Endothelial cell of umbilical vein (primary cell): Measurements from ENCODE around the gene MARCHF7. TPM values are rescaled to one million over a fixed set of nuclear protein-coding genes. Genes with fewer than 3 reads are reported as not detected.
A peak's percentile ranks its signal among the peaks of the same experiment; 100 is the strongest.

ENCODE experiments used
- BruUV-seq: library from RNA; stranded (reverse); fragments of 400-500 nt; replicated peaks from 2 replicates; lab custom pipeline; 2021; lab: Mats Ljungman, UMichigan
- CTCF ChIA-PET: fragments of 300-600, 350-600 bp; sonication (Branson Sonifier 250); formaldehyde crosslinking; loops from one replicate; lab custom pipeline; 2021; ENCODE audit warnings: antibody characterized with exemption, inconsistent platforms; lab: Charles Lee
- POLR2A ChIA-PET: fragments of 300-600, 350-600 bp; sonication (Branson Sonifier 250); formaldehyde crosslinking; loops from one replicate; lab custom pipeline; 2021; ENCODE audit warnings: antibody characterized with exemption, inconsistent platforms; lab: Charles Lee
- DNase-seq: peaks from one replicate; pipeline ENCODE4 v3.0.0-alpha.2; 2011; ENCODE audit warnings: low read depth, low spot score
- FAIRE-seq: peaks from 2 replicates; lab custom pipeline; 2011; peaks lifted over from hg19 to GRCh38; lab: Jason Lieb, UNC
- H2AFZ ChIP-seq: 2 replicates; pipeline ENCODE4 v1.6.0; 2012; ENCODE audit warnings: low read depth, low read length, control low read depth, inconsistent platforms
- H3K27ac ChIP-seq: 2 replicates; pipeline ENCODE4 v1.5.1; 2011; ENCODE audit warnings: low read depth, mild to moderate bottlenecking, control low read depth, low read length, moderate library complexity; ENCODE audit not compliant: insufficient read depth
- H3K27me3 ChIP-seq, 2 experiments: 2 replicates each; pipeline versions ENCODE4 v1.6.0 to v1.6.1; 2011; ENCODE audit warnings: low read length in 2 of 2, mixed read lengths in 1 of 2; ENCODE audit not compliant: control insufficient read depth in 2 of 2, insufficient read depth in 2 of 2
- H3K36me3 ChIP-seq, 2 experiments: 2 replicates in 1 of 2; 3 replicates in 1 of 2; pipeline ENCODE4 v1.5.1; 2011; ENCODE audit warnings: low read length in 2 of 2, mild to moderate bottlenecking in 1 of 2, moderate library complexity in 1 of 2; ENCODE audit not compliant: control insufficient read depth in 2 of 2, insufficient read depth in 2 of 2; ENCODE audit errors: extremely low read depth in 1 of 2
- H3K4me1 ChIP-seq: 3 replicates; pipeline ENCODE4 v1.5.1; 2011; ENCODE audit warnings: mild to moderate bottlenecking, low read length; ENCODE audit not compliant: control insufficient read depth, insufficient read depth; ENCODE audit errors: extremely low read depth
- H3K4me2 ChIP-seq: 2 replicates; pipeline ENCODE4 v1.6.1; 2011; ENCODE audit warnings: low read length, control low read depth, mixed read lengths; ENCODE audit not compliant: insufficient read depth
- H3K4me3 ChIP-seq, 3 experiments: fragments of 200-600 bp in 1 of 3; sonication (generic), shearing (Covaris generic) in 1 of 3; replicated peaks in 1 of 3; 2 replicates each; pipeline ENCODE4 v1.5.1; 2011 to 2016; ENCODE audit warnings: control low read depth in 3 of 3, low read length in 3 of 3, mild to moderate bottlenecking in 2 of 3, inconsistent platforms in 1 of 3, low read depth in 1 of 3, moderate library complexity in 1 of 3; ENCODE audit not compliant: insufficient read depth in 1 of 3
- H3K79me2 ChIP-seq: 2 replicates; pipeline ENCODE4 v1.6.0; 2012; ENCODE audit warnings: low read length, inconsistent platforms; ENCODE audit not compliant: control insufficient read depth, insufficient read depth
- H3K9ac ChIP-seq: replicated peaks from 2 replicates; pipeline ENCODE3; 2011; ENCODE audit warnings: low read length, control low read depth; ENCODE audit not compliant: insufficient read depth; ENCODE audit errors: extremely low read depth
- H3K9me1 ChIP-seq: replicated peaks from 3 replicates; pipeline ENCODE4 v1.6.0; 2011; ENCODE audit warnings: mild to moderate bottlenecking, low read length; ENCODE audit not compliant: control insufficient read depth, insufficient read depth; ENCODE audit errors: extremely low read depth
- H3K9me3 ChIP-seq: replicated peaks from 2 replicates; pipeline ENCODE4 v1.5.1; 2012; ENCODE audit warnings: low read length, inconsistent platforms; ENCODE audit not compliant: control insufficient read depth, insufficient read depth
- H4K20me1 ChIP-seq: replicated peaks from 2 replicates; pipeline ENCODE3; 2011; ENCODE audit warnings: mild to moderate bottlenecking, low read length; ENCODE audit not compliant: control insufficient read depth, insufficient read depth; ENCODE audit errors: extremely low read depth
- EZH2 ChIP-seq: IDR thresholded peaks from 2 replicates; pipeline ENCODE4 v1.6.1; 2012; ENCODE audit warnings: borderline replicate concordance, low read depth, mild to moderate bottlenecking, moderate library complexity, low read length, inconsistent platforms; ENCODE audit not compliant: severe bottlenecking
- FOS ChIP-seq: IDR thresholded peaks from 2 replicates; pipeline ENCODE4 v1.6.1; 2011; ENCODE audit warnings: mild to moderate bottlenecking, low read length, moderate library complexity, borderline replicate concordance; ENCODE audit not compliant: insufficient read depth
- GATA2 ChIP-seq: IDR thresholded peaks from 2 replicates; pipeline ENCODE4 v1.7.0; 2011; ENCODE audit warnings: low read depth, mild to moderate bottlenecking, moderate library complexity, mixed read lengths, low read length; ENCODE audit not compliant: insufficient read length, insufficient read depth
- JUN ChIP-seq: IDR thresholded peaks from 2 replicates; pipeline ENCODE4 v1.6.1; 2011; ENCODE audit warnings: borderline replicate concordance, low read depth; ENCODE audit not compliant: insufficient read length, insufficient read depth
- MYC ChIP-seq: IDR thresholded peaks from one replicate; pipeline ENCODE4 v1.6.1; 2011; ENCODE audit warnings: mild to moderate bottlenecking, low read depth, low read length
- POLR2A ChIP-seq: IDR thresholded peaks from 2 replicates; pipeline ENCODE4 v1.6.1; 2012; ENCODE audit warnings: low read depth, mild to moderate bottlenecking, control low read depth, low read length
- POLR2AphosphoS5 ChIP-seq: IDR thresholded peaks from 2 replicates; pipeline ENCODE4 v1.6.1; 2012; ENCODE audit warnings: low read depth, mild to moderate bottlenecking, control low read depth, low read length, moderate library complexity; ENCODE audit not compliant: insufficient read depth
- dilution Hi-C: fragments of 300-500 bp; cut with MboI; formaldehyde crosslinking; loops from one replicate; pipeline ENCODE4 v1.15.0; 2019; ENCODE audit warnings: low sequenced_read_pairs; ENCODE audit not compliant: extremely low pct_ligation_motif_present
- intact Hi-C: fragments of 100-400 bp; cut with micrococcal nuclease; formaldehyde crosslinking; loops from one replicate; pipeline ENCODE4 v1.10.0; 2022
- polyA plus RNA-seq, 4 experiments: library from polyadenylated mRNA; depleted of rRNA in 3 of 4; stranded (reverse) in 3 of 4; unstranded in 1 of 4; fragments of >200 nt; gene quantifications; 2 replicates each; pipeline versions ENCODE4 v1.2.1 to v1.2.3, GENCODE V29; 2011 to 2012; ENCODE audit warnings: missing spikeins in 1 of 4
- total RNA-seq: library from RNA; stranded (reverse); gene quantifications from 2 replicates; pipeline ENCODE4 v1.2.3, GENCODE V29; 2021
- TF ChIP-seq, protein P1 (sequence below): IDR thresholded peaks from 2 replicates; pipeline ENCODE4 v1.6.1; 2011; ENCODE audit not compliant: insufficient read depth, insufficient read length
- TF ChIP-seq, protein P2 (sequence below), 2 donors: IDR thresholded peaks; 1 replicate in 1 of 2; 2 replicates in 1 of 2; pipeline ENCODE4 v1.5.1; 2011; ENCODE audit warnings: low read length in 2 of 2, mild to moderate bottlenecking in 2 of 2, moderate library complexity in 2 of 2, control low read depth in 1 of 2, inconsistent platforms in 1 of 2, low read depth in 1 of 2; ENCODE audit not compliant: insufficient read depth in 1 of 2; ENCODE audit errors: extremely low read depth in 1 of 2

The MARCHF7 gene
- total and polyA plus RNA-seq, 2 donors (not counting 3 experiments of a cell fraction or from before 2014, with no cell fraction given): 21.2 to 82.0 TPM

DNA sequence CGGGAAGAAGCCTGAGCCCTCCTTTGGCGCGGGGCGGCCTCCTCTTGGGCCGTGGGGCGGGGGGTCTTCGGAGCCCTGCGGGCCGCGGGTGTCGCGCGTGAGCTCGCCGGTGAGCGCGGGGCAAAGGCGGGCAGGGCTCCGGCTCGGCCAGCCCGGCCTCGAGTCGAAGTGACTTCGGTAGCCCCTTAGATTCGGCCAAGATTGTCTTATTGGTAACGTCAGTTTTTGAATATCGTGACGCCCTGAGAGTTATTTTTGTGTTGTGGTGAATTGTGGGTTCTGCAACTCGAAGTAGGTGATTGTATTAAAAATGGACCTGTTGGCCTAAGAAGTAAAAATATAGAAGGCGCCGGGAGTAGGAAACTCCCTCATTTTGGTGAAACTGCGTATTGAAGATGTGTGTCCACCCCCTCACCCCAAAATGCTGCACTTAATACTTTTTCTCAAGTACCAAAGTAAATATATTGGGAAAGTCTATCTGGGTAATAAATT is 669 bp downstream of the MARCHF7 start:
- peaks cover 3 to 12% of the 10 kb centered on the region in 2 experiments for H3K36me3 ChIP-seq
- peak overlapping the region; percentile 86 for H3K27ac ChIP-seq
- TF ChIP-seq POLR2A (no peak), EZH2 (no peak), JUN (no peak), POLR2AphosphoS5 (no peak), GATA2 (no peak), MYC (no peak), FOS (no peak)
- TF ChIP-seq, protein P1, sequence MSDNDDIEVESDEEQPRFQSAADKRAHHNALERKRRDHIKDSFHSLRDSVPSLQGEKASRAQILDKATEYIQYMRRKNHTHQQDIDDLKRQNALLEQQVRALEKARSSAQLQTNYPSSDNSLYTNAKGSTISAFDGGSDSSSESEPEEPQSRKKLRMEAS: no peak
- TF ChIP-seq, protein P2, sequence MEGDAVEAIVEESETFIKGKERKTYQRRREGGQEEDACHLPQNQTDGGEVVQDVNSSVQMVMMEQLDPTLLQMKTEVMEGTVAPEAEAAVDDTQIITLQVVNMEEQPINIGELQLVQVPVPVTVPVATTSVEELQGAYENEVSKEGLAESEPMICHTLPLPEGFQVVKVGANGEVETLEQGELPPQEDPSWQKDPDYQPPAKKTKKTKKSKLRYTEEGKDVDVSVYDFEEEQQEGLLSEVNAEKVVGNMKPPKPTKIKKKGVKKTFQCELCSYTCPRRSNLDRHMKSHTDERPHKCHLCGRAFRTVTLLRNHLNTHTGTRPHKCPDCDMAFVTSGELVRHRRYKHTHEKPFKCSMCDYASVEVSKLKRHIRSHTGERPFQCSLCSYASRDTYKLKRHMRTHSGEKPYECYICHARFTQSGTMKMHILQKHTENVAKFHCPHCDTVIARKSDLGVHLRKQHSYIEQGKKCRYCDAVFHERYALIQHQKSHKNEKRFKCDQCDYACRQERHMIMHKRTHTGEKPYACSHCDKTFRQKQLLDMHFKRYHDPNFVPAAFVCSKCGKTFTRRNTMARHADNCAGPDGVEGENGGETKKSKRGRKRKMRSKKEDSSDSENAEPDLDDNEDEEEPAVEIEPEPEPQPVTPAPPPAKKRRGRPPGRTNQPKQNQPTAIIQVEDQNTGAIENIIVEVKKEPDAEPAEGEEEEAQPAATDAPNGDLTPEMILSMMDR (IDR thresholded peaks at IDR 0.05; ENCODE audit: extremely low read depth in 1 of 2, insufficient read depth in 1 of 2, low read depth in 1 of 2, low read length in 2 of 2): no peak
- ChIA-PET POLR2A (interaction anchor here (3.3 kb wide), 1 partner anchor 98 kb away, joined by 18 read pairs; no protein-coding TSS in a partner anchor), CTCF (interaction anchor here (1.2 to 1.4 kb wide), 4 partner anchors 16 to 99 kb away, joined by 3 to 8 read pairs (median 4); partner anchors contain the start of gene BAZ2B)
- no peaks in the 10 kb centered on the region for H3K9me1 ChIP-seq
- peaks cover 56% of the 10 kb centered on the region for H3K79me2 ChIP-seq
- dilution Hi-C loops: loop anchor here (25.0 kb wide), 1 partner anchor 101 kb away; the partner anchor contains the start of gene BAZ2B
- DNase-seq (no peak), FAIRE-seq (no peak)
- H3K9me3 ChIP-seq: no peaks in the 10 kb centered on the region
- H3K4me3 ChIP-seq: peak overlapping the region; percentile 80 to 96 (median 94)
- H4K20me1 ChIP-seq: peaks cover 14% of the 10 kb centered on the region
- H3K4me1 ChIP-seq: peaks cover 28% of the 10 kb centered on the region
- intact Hi-C loops: loop anchor here (1.0 to 10.0 kb wide), 11 partner anchors 84 to 812 kb away; partner anchors contain the start of genes CD302 and WDSUB1
- peak overlapping the region; percentile 98 for H3K9ac ChIP-seq
- H3K4me2 ChIP-seq: peak overlapping the region; percentile 87
- no TSS peak for BruUV-seq
- H3K27me3 ChIP-seq: no peaks in the 10 kb centered on the region
- no peak overlapping the region for H2AFZ ChIP-seq
